Neural progenitor cell (in vitro differentiated cells): Measurements from ENCODE around the gene FAM174B.

ENCODE experiments used
- CTCF ChIP-seq: fragments of 200-600 bp; sonication (generic); IDR thresholded peaks from 2 replicates; pipeline ENCODE4 v1.5.1; 2017; ENCODE audit warnings: antibody characterized with exemption, mild to moderate bottlenecking
- EZH2phosphoT487 ChIP-seq: fragments of 200-600 bp; sonication (generic); IDR thresholded peaks from 2 replicates; pipeline ENCODE4 v1.6.1; 2017; ENCODE audit warnings: antibody characterized with exemption

- no peak for TF ChIP-seq CTCF
- TF ChIP-seq EZH2phosphoT487, result no peak
Measured at GRCh38 chr15:92599394-92599970, 56.1 kb downstream of the FAM174B start.
